Body of pancreas (tissue), 4 donors: ENCODE results near the gene C19orf81.

ENCODE experiments used
- CTCF ChIP-seq, 7 experiments: fragments of 450-650 bp in 4 of 7; fragments of 200-600 bp in 3 of 7; sonication (generic) in 3 of 7; IDR thresholded peaks; one replicate each; pipeline ENCODE4 v1.5.1; 2016 to 2019; ENCODE audit warnings: antibody characterized with exemption in 7 of 7
- POLR2A ChIP-seq, 3 donors: fragments of 450-650 bp; IDR thresholded peaks; one replicate each; pipeline ENCODE4 v1.6.1; 2016; ENCODE audit warnings: antibody characterized with exemption in 3 of 3, mild to moderate bottlenecking in 2 of 3

GRCh38 chr19:50629194-50629593, 20.1 kb upstream of the C19orf81 start:
- TF ChIP-seq CTCF (IDR thresholded peaks at IDR 0.05), result no peak
- TF ChIP-seq POLR2A (IDR thresholded peaks at IDR 0.05), result no peak
